Measurements from ENCODE around the gene TMTC1.
"Not testable (repeated sequence)": the region's sequence is repeated elsewhere in the genome, so short reads cannot be mapped to it uniquely, and the experiment has no call there.

Gene TMTC1

DNA sequence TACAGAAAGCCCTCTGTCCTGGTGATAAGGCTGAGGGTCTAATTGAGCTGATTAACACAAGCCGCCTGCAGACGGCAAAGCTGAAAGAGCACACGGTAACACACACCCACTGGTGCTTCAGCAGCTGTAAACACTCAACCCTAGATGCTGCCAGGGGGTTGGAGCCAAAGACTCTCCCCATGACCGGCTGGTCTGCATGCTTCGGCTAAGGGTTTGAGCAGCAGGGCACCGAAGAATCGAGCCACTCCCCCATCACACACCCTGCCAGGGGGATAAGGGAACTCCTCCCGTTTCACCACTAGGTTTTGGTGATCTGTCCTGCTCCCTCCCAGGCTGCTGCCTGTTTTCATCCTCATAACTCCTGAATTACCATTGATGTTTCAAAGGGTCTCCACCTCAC is 145.2 kb downstream of the TMTC1 start:
- no peak for DNase-seq (ENCODE audit: low read depth)
- no peak overlapping the region for H3K4me3 ChIP-seq (ENCODE audit: low read depth, low read length)
- TF ChIP-seq, protein P1, sequence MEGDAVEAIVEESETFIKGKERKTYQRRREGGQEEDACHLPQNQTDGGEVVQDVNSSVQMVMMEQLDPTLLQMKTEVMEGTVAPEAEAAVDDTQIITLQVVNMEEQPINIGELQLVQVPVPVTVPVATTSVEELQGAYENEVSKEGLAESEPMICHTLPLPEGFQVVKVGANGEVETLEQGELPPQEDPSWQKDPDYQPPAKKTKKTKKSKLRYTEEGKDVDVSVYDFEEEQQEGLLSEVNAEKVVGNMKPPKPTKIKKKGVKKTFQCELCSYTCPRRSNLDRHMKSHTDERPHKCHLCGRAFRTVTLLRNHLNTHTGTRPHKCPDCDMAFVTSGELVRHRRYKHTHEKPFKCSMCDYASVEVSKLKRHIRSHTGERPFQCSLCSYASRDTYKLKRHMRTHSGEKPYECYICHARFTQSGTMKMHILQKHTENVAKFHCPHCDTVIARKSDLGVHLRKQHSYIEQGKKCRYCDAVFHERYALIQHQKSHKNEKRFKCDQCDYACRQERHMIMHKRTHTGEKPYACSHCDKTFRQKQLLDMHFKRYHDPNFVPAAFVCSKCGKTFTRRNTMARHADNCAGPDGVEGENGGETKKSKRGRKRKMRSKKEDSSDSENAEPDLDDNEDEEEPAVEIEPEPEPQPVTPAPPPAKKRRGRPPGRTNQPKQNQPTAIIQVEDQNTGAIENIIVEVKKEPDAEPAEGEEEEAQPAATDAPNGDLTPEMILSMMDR (IDR thresholded peaks at IDR 0.05; ENCODE audit: control insufficient read depth, extremely low read depth, insufficient read depth) = no peak

DNA sequence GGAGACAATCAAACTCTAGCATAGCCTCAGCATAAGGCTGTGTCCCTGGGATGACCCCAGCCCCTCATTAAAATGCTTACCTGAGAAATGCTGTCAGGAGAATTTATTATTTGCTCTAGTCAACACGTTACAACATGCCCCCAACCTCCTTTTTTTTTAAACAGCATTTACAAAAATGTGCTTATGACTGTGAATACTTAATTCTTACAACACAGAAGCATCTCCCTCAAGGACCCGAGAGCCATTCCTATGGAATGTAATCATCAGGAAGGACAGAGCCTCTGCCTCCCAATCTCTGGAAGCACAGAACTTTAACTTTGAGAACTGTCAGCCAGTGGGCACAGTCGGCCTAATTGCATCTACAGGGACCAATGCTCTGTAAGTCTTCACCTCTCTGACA is 149.7 kb downstream of the TMTC1 start:
- TF ChIP-seq, protein P1 (IDR thresholded peaks at IDR 0.05; ENCODE audit: control insufficient read depth, extremely low read depth, insufficient read depth) = no peak
- no peak overlapping the region for H3K4me3 ChIP-seq (ENCODE audit: low read depth, low read length)
- DNase-seq (ENCODE audit: low read depth) = no peak

DNA sequence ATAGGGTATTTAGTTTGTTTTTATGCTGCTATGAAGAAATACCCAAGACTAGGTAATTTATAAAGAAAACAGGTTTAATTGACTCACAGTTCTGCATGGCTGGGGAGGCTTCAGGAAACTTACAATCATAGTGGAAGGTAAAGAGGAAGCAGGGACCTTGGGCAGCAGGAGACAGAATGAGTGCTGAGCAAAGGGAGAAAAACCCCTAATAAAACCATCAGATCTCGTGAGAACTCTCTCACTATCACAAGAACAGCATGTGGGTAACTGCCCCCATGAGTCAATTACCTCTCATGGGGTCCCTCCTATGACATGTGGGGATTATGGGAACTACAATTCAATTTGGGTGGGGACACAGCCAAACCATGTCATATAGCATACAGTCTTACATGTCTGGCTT is 153.6 kb downstream of the TMTC1 start:
- not testable (repeated sequence) for DNase-seq (ENCODE audit: low read depth)

DNA sequence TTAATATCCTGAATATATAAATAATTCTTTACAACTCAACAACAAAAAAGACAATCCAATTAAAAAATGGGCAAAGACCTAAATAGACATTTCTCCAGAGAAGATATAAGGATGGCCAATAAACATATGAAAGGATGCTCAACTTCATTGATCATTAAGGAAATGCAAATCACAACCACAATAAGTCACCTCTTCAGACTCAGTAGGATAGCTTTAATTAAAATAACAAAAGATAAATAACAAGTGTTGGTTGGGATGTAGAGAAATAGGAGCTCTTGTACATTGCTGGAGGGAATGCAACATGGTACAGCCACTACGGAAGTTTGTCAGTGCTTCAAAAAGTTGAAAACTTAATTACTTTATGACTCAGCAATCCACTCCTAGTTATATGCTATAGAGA is 156.5 kb downstream of the TMTC1 start:
- DNase-seq (ENCODE audit: low read depth) = no peak
- TF ChIP-seq, protein P1 (IDR thresholded peaks at IDR 0.05; ENCODE audit: control insufficient read depth, extremely low read depth, insufficient read depth) = no peak
- no peak overlapping the region for H3K4me3 ChIP-seq (ENCODE audit: low read depth, low read length)

More for the DNA sequence above, 153.6 kb downstream of the TMTC1 start:
- not testable (repeated sequence) for H3K4me3 ChIP-seq (ENCODE audit: low read depth, low read length)

DNA sequence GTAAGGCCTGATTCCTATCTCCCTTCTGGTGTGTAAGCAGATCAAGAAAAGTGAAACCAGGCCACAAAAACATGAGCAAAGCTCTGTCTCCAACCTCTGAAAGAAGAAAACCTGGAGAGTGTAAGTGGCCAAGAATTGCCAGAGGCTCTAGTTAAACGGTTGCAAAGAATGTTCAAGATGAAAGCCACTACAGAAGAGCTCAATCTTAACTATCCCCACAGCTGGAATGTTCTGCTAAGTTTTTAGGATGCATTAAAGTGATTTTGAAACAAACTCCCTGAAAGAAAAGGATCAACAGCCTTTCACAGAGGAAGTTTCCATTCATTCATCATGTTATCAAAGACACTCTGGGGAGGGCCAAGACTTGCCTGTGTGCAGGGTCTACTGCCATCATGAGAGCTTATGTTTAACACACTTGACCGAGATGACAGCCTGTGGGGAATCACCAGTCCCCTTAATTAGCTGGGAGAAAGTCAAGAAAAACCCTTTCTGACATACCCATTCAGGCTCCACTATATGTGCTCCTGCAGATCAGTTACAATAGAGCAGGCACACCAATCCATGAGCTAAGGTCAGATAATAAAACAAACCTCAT is 158.3 kb downstream of the TMTC1 start:
- TF ChIP-seq, protein P1 (IDR thresholded peaks at IDR 0.05; ENCODE audit: control insufficient read depth, extremely low read depth, insufficient read depth) = no peak
- no peak for DNase-seq (ENCODE audit: low read depth)
- no peak overlapping the region for H3K4me3 ChIP-seq (ENCODE audit: low read depth, low read length)

DNA sequence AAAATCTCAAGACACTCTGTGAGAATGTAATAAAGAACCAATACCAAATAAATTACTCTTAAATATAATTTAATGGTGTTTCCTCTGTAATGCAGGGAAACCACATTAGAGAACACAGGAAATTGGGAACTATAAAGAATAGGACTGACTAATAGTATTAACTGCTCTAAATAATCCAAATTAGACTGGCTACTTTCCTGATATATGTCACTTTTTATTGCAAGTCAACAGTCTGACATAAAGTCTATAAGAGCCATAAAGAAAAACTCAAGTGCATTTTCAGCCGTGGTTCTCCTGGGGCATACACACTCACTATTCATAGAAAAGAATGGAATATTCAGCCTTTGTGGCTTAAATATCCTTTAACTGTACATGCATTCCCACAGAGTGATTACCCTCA is 161.5 kb downstream of the TMTC1 start:
- TF ChIP-seq, protein P1 (IDR thresholded peaks at IDR 0.05; ENCODE audit: control insufficient read depth, extremely low read depth, insufficient read depth) = no peak
- no peak for DNase-seq (ENCODE audit: low read depth)
- H3K4me3 ChIP-seq (ENCODE audit: low read depth, low read length) = no peak overlapping the region

DNA sequence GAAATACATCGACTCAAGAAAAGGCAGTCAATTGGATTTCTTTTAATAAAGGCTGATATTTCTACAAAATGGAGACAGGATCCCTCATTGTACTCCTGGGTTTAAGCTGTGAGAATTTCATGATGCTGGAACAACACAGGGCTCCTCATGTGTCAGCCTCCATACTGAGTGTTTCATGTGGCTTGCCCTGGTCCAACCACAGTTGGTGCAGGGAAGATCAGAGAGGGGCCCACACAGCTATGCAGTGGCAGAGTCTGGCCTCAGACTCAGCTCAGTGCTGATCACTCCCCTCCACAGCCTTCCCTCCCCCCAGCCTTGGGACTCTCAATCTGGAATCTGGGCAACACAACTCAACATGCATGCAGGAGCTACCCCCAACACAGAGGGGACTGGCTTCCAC is 163.7 kb downstream of the TMTC1 start:
- no peak for DNase-seq (ENCODE audit: low read depth)
- no peak overlapping the region for H3K4me3 ChIP-seq (ENCODE audit: low read depth, low read length)
- TF ChIP-seq, protein P1 (IDR thresholded peaks at IDR 0.05; ENCODE audit: control insufficient read depth, extremely low read depth, insufficient read depth) = no peak

Data from LNCaP clone FGC (cell line).